NCI-H2107 (cell line): ENCODE measurements around the gene LINC00237.

Source experiments
- DNase-seq: peaks from one replicate; lab custom pipeline; 2025; lab: John Stamatoyannopoulos, UW

LINC00237 gene

DNA sequence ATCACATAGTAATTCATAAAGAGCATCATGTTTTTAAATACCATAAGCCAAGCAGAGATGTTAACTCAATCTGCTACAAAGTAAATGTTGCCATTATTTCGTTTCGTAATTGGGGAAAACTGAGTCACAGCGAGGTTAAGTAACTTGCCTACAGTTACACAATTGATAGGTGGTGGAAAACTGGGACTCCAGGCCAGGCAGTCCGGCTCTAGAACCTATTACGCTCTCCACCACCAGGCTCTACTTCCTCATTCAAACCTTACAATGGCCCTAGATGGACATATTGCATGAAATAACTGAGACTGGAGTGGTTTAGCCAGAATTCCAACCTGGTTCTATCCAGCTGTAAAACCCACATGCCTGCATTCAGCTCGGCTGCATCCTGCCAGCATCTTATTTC lies 58.2 kb downstream of the LINC00237 start:
- DNase-seq: no peak

DNA sequence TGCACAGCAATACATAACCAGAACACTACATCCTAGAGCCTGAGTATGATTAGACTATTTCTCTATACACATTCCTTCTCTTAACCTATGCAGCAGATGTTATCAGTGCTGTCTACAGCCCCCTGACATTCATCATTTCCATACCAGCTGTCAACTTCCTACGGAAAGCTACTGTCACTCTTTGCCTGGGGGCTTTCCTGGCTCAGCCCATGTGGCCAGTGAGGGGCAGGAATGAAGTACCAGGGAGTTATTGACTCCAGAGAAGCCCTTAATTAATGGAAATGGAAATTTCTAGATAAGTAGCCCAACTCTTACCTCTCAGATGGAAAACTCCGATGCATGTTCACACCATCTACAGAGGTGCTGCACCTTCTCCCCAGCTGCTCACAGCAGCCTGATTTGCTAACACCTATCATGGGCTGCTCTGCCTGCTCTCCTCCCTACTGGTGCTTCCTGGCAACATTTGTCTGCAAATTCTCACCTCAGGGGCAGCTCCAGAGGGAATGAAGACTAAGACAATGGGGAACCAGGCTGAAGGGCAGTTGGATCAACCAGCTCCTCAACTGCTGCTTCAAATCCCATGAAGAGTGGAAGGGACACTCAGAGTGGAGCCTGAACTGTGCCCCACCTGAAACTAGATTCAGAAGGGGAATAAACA lies 59.6 kb downstream of the LINC00237 start:
- no peak for DNase-seq
